ENCODE results near the gene TLR6. TPM values are rescaled to one million over a fixed set of nuclear protein-coding genes. Genes with fewer than 3 reads are reported as not detected.
A peak's percentile ranks its signal among the peaks of the same experiment; 100 is the strongest.

The TLR6 gene
- total RNA-seq, 1 donor from 2014 or later = 8.3 TPM

DNA sequence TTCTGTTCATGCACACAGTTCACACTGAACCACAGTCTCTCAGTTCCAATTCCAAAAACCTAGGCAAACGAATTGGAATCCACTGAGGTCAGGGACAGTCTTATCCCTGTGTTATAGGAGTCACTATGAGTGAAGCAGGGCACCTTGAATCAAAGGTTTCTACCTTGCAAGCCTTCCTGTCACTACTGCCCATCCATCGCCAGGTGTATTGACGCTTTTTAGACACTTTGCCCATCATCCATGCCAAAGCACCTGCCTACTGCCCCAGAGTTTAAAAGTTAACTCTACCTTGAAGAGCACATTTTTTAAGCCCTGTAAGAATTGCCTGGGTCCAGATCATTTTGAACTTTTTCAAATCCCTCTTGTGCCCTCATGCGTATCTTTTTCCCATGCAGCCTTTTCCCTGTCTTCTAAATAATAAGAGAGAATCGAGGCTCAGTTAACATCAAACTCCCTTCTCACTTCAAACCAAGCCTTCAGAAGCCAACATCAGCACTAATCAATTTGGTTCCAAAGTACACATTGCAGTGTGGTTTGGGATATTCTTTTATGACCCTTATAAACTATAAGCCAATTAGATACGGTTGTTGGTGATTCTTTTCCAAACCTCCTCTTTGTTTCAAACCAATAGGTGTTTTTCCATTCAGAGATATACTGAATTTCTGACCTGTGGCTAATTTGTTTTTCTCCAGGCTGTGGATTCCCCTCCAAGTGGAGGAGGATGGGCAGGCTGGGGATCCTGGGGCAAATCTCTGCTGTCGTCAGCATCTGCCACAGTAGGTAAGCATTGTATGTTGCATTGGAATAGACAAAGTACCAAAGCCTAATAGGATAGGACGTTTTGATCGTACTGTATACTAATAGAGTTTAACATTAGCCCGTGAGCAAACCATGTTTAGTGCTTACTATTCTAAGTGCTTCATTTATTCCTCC is 34.7 kb upstream of the TLR6 start:
- no peaks in the 10 kb centered on the region for H3K27me3 ChIP-seq
- intact Hi-C loops (cut with DNase I) = no loop called here
- peak overlapping the region; percentile 53 for H3K27ac ChIP-seq
- no peak overlapping the region for H3K4me3 ChIP-seq
- DNase-seq (ENCODE audit: extremely low spot score in 2 of 2) = no peak
- peaks cover 0 to 37% of the 10 kb centered on the region in 2 donors for H3K36me3 ChIP-seq
- TF ChIP-seq, protein P1, sequence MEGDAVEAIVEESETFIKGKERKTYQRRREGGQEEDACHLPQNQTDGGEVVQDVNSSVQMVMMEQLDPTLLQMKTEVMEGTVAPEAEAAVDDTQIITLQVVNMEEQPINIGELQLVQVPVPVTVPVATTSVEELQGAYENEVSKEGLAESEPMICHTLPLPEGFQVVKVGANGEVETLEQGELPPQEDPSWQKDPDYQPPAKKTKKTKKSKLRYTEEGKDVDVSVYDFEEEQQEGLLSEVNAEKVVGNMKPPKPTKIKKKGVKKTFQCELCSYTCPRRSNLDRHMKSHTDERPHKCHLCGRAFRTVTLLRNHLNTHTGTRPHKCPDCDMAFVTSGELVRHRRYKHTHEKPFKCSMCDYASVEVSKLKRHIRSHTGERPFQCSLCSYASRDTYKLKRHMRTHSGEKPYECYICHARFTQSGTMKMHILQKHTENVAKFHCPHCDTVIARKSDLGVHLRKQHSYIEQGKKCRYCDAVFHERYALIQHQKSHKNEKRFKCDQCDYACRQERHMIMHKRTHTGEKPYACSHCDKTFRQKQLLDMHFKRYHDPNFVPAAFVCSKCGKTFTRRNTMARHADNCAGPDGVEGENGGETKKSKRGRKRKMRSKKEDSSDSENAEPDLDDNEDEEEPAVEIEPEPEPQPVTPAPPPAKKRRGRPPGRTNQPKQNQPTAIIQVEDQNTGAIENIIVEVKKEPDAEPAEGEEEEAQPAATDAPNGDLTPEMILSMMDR (IDR thresholded peaks at IDR 0.05) = no peak
- no peak for TF ChIP-seq POLR2AphosphoS5 (IDR thresholded peaks at IDR 0.05; ENCODE audit: insufficient read depth in 1 of 2, low read depth in 1 of 2)
- TF ChIP-seq POLR2A (IDR thresholded peaks at IDR 0.05) = no peak
- no peaks in the 10 kb centered on the region for H3K9me3 ChIP-seq
- H3K4me1 ChIP-seq = peaks cover 21% of the 10 kb centered on the region

DNA sequence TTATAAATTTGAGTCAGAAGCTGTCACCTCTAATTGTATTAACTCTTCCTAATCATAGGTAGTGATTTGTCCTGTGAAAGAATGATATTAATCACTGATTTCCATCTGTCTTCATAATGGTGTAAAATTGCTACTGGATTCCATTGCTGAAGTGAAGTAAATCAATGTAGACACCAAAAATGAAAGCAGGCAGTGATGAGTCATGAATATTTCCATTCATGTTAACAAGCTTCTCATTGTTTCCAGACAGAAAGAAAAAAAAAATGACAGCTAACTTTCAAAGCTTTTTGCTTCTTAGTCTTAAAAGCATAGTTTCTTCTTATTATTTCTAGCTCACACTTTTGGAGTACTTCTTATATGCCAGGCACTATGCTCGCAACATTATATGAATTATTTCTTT is 32.5 kb upstream of the TLR6 start:
- Histone ChIP-seq H3K36me3 (peaks cover 0 to 22% of the 10 kb centered on the region in 2 donors), H3K4me1 (peaks cover 25% of the 10 kb centered on the region), H3K9me3 (no peaks in the 10 kb centered on the region), H3K4me3 (no peak overlapping the region), H3K27ac (peak overlapping the region; percentile 53), H3K27me3 (no peaks in the 10 kb centered on the region)
- TF ChIP-seq, protein P1 (IDR thresholded peaks at IDR 0.05) = no peak
- peak; percentile 12 to 57 for TF ChIP-seq POLR2AphosphoS5 (IDR thresholded peaks at IDR 0.05; ENCODE audit: insufficient read depth in 1 of 2, low read depth in 1 of 2)
- intact Hi-C loops (cut with DNase I) = no loop called here
- DNase-seq (ENCODE audit: extremely low spot score in 2 of 2) = no peak

DNA sequence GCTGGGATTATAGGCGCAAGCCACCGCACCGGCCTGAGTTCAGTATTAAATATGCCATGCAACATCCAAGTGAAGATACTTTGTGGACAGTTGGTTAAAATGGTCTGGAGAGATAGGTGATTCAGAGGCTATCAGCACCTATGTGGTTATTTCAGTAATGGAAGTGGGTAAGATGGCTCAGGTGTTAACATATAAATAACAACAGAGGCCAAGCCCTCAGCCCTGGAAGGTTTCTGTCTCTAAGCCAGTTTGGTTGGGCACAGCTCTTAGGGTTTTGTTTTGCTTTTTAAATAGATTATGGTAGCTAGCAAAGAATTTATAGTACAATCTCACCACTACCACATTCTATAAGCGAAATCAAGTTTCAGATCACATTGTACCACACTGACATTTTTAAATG is 27.6 kb upstream of the TLR6 start:
- H3K27ac ChIP-seq = no peak overlapping the region
- intact Hi-C loops (cut with DNase I) = no loop called here
- H3K27me3 ChIP-seq = no peaks in the 10 kb centered on the region
- no peaks in the 10 kb centered on the region for H3K9me3 ChIP-seq
- peaks cover 0 to 28% of the 10 kb centered on the region in 2 donors for H3K36me3 ChIP-seq
- DNase-seq (ENCODE audit: extremely low spot score in 2 of 2) = no peak
- H3K4me3 ChIP-seq = no peak overlapping the region
- TF ChIP-seq, protein P1 (IDR thresholded peaks at IDR 0.05) = no peak
- no peak for TF ChIP-seq POLR2A (IDR thresholded peaks at IDR 0.05)
- no peak for TF ChIP-seq POLR2AphosphoS5 (IDR thresholded peaks at IDR 0.05; ENCODE audit: insufficient read depth in 1 of 2, low read depth in 1 of 2)
- peaks cover 16% of the 10 kb centered on the region for H3K4me1 ChIP-seq

DNA sequence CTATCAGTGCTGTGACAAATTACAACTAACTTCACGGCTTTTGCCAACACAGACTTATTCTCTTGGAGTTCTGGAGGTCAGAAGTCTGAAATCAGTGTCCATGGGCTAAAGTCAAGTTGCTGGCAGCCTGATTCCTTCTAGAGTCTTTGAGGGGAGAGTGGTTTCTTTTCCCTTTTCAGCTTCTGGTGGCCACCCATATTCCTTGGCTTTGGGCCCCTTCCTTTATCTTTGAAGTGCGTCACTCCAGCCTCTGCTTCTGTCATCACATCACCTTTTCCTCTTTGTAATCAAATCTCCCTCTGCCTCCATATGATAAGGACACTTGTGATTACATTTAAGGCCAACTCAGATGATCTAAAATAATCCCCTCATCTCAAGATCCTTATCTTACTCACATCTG is 20.0 kb upstream of the TLR6 start:
- Histone ChIP-seq H3K27ac (no peak overlapping the region), H3K9me3 (no peaks in the 10 kb centered on the region), H3K27me3 (no peaks in the 10 kb centered on the region), H3K4me1 (peaks cover 25% of the 10 kb centered on the region), H3K4me3 (no peak overlapping the region), H3K36me3 (peaks cover 0 to 34% of the 10 kb centered on the region in 2 donors)
- intact Hi-C loops (cut with DNase I) = no loop called here
- no peak for DNase-seq (ENCODE audit: extremely low spot score in 2 of 2)
- TF ChIP-seq, protein P1 (IDR thresholded peaks at IDR 0.05) = no peak
- TF ChIP-seq POLR2AphosphoS5 (IDR thresholded peaks at IDR 0.05; ENCODE audit: insufficient read depth in 1 of 2, low read depth in 1 of 2) (no peak), POLR2A (IDR thresholded peaks at IDR 0.05) (no peak)
